ENCODE data around the gene TSPEAR.
A peak's percentile ranks its signal among the peaks of the same experiment; 100 is the strongest.

TSPEAR gene

DNA sequence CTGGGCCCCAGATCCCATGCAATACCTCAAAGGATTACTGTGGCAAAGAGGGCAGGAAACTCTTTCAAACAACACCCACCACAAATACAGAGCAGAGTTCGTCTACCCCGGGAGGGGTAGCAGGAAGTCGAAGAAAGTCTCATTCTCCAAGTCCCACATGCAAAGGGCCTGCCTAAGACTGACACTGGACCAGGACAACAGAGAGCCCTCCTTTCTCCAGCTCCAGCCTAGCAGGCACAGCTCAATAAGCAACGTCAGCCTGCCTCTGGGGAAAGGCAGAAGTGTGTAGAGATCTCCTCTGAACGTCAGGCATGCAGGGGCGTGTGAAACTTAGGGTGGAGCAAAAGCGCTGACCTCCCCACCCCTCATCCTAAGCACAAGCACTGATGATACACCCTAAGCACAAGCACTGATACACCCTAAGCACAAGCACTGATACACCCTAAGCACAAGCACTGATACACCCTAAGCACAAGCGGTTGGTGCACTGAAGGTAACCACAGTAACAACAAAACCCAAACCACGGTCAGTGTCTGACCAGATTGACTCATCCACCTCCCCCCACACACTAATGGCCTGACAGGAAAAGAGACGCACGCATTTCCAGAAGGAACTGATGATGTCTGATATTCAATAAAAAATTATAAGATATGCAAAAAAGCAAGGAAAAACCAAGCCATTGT is 52.3 kb downstream of the TSPEAR start:
- DNase-seq (ENCODE audit: low read depth) = peak; percentile 69
- TF ChIP-seq, protein P1, sequence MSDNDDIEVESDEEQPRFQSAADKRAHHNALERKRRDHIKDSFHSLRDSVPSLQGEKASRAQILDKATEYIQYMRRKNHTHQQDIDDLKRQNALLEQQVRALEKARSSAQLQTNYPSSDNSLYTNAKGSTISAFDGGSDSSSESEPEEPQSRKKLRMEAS (IDR thresholded peaks at IDR 0.05; ENCODE audit: low read depth, low read length) = no peak
- no peak for TF ChIP-seq MYC (IDR thresholded peaks at IDR 0.05; ENCODE audit: low read depth, low read length)
- TF ChIP-seq, protein P2, sequence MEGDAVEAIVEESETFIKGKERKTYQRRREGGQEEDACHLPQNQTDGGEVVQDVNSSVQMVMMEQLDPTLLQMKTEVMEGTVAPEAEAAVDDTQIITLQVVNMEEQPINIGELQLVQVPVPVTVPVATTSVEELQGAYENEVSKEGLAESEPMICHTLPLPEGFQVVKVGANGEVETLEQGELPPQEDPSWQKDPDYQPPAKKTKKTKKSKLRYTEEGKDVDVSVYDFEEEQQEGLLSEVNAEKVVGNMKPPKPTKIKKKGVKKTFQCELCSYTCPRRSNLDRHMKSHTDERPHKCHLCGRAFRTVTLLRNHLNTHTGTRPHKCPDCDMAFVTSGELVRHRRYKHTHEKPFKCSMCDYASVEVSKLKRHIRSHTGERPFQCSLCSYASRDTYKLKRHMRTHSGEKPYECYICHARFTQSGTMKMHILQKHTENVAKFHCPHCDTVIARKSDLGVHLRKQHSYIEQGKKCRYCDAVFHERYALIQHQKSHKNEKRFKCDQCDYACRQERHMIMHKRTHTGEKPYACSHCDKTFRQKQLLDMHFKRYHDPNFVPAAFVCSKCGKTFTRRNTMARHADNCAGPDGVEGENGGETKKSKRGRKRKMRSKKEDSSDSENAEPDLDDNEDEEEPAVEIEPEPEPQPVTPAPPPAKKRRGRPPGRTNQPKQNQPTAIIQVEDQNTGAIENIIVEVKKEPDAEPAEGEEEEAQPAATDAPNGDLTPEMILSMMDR (IDR thresholded peaks at IDR 0.05; ENCODE audit: low read depth, low read length) = no peak
- no peak for TF ChIP-seq POLR2A (IDR thresholded peaks at IDR 0.05; ENCODE audit: extremely low read depth, insufficient read length)
- H3K4me3 ChIP-seq (ENCODE audit: low read depth, low read length) = no peak overlapping the region

DNA sequence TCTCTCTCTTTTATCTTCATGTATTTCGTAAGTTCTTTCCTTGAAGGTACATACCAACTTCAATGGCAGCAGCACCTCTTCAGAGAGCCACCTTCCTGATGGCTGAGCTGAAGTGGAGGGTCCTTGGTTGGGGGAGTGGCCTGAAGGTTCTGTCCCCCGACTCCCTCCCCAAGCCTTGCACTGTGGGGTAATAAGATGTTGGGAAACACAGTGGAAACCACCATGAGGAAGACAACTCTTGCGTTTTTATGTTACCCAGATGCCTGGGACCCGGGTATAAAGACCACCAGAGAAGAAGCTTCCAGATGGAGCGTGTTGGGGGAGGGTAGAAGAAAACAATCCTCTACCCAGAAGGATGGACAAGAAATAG is 52.8 kb downstream of the TSPEAR start:
- TF ChIP-seq POLR2A (IDR thresholded peaks at IDR 0.05; ENCODE audit: extremely low read depth, insufficient read length) = no peak
- TF ChIP-seq, protein P1 (IDR thresholded peaks at IDR 0.05; ENCODE audit: low read depth, low read length) = no peak
- TF ChIP-seq, protein P2 (IDR thresholded peaks at IDR 0.05; ENCODE audit: low read depth, low read length) = no peak
- peak; percentile 48 for DNase-seq (ENCODE audit: low read depth)
- H3K4me3 ChIP-seq (ENCODE audit: low read depth, low read length) = no peak overlapping the region

DNA sequence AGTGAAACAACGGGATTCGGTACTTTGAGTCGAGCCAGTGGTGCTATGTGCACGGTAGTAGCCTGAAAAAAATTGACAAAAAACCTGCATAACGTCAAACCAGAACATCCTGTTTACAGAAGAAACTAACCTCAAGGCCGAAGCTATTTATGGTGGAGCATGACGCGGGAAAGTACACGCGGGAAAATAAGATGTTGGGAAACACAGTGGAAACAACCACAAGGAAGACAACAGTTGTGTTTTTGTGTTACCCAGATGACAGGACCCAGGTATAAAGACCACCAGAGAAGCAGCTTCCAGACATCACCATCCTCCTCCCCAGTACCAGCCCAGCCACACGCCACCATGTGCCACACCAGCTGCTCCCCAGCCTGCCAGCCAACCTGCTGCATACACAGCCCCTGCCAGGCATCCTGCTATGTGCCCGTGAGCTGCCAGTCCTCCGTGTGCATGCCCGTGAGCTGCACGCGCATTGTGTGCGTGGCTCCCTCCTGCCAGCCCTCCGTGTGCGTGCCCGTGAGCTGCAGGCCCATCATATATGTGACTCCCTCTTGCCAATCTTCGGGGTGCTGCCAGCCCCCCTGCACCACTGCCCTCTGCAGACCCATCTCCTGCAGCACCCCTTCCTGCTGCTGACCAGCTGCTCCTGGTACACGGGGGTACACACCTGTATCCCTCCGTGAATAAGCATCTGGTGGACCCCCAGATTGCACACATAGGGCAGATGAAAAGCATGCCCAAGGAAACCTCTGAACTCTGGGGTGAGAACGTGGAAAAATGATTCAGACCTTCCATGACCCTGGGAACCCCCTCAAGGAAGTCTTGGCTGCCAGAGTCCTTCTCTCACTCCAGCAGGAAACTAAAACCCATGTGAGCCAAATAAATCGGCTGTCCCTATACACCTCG is 53.5 kb downstream of the TSPEAR start, which contains the start of gene KRTAP12-3:
Gene KRTAP12-3 (plus strand): TSS at position 298 of the 906 bp plus-strand sequence. CDS start 48 bp downstream, at position 346.
- no peak within 1 kb of the TSS for H3K4me3 ChIP-seq (ENCODE audit: low read depth, low read length)
- TF ChIP-seq MYC (IDR thresholded peaks at IDR 0.05; ENCODE audit: low read depth, low read length) (no peak), POLR2A (IDR thresholded peaks at IDR 0.05; ENCODE audit: extremely low read depth, insufficient read length) (no peak)
- TF ChIP-seq, protein P1 (IDR thresholded peaks at IDR 0.05; ENCODE audit: low read depth, low read length) = no peak
- TF ChIP-seq, protein P2 (IDR thresholded peaks at IDR 0.05; ENCODE audit: low read depth, low read length) = no peak
- no peak for DNase-seq (ENCODE audit: low read depth)

DNA sequence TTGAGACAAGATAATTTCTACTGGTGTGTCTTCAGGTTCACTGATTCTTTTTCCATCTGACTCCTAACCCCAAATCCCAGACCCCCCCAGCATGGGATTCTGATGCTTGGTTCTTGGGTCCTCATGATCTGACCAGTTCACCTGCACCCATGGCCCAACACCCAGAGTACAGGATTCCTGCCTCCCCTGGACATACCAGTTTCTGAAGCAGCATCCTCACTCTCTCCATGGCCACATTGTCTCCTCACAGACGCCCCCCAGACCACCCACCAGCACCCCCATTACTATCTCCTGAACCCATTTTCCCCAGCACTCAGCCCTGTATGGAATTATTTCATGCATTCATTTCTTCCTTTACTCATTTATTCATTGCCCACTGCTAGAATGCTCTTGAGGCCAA is 54.5 kb downstream of the TSPEAR start:
- DNase-seq (ENCODE audit: low read depth) = no peak
- no peak overlapping the region for H3K4me3 ChIP-seq (ENCODE audit: low read depth, low read length)
- TF ChIP-seq MYC (IDR thresholded peaks at IDR 0.05; ENCODE audit: low read depth, low read length) (no peak), POLR2A (IDR thresholded peaks at IDR 0.05; ENCODE audit: extremely low read depth, insufficient read length) (no peak)
- TF ChIP-seq, protein P1 (IDR thresholded peaks at IDR 0.05; ENCODE audit: low read depth, low read length) = no peak

DNA sequence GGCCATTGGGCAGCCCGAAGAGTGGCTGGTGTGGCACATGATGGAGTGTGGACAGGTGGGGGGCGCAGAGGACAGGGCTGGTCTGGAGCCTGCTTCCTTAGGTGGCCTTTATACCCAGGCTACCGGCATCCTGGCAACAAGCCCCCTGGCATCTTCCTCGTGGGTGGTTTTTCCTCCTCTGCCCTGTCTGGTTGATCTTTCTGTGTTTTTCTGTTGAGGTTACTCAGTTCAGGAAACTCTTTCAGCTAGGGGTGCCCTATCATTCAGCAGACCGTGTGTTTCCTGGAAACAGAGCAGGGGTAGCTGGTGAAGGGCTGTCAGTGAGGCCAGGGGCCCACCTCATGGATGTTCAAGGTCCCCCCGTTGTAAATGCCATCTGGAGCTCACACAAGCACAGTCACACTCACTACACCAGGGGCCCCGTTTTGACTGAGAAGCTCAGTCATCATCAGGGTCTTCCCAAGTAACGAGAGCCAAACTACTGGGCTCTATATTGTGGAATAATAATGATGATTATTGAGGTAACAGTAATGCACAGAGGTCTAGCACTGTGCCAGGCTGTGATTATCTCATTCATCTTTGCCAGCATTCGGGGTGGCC is 56.7 kb downstream of the TSPEAR start, which contains the start of gene KRTAP12-4:
Gene KRTAP12-4 (minus strand): TSS at position 84 of the 600 bp plus-strand sequence. CDS start 45 bp downstream, at position 39.
- no peak for DNase-seq (ENCODE audit: low read depth)
- H3K4me3 ChIP-seq (ENCODE audit: low read depth, low read length) = no peak within 1 kb of the TSS
- TF ChIP-seq POLR2A (IDR thresholded peaks at IDR 0.05; ENCODE audit: extremely low read depth, insufficient read length) = no peak
- TF ChIP-seq, protein P2 (IDR thresholded peaks at IDR 0.05; ENCODE audit: low read depth, low read length) = no peak
- TF ChIP-seq MYC (IDR thresholded peaks at IDR 0.05; ENCODE audit: low read depth, low read length) = no peak
- TF ChIP-seq, protein P1 (IDR thresholded peaks at IDR 0.05; ENCODE audit: low read depth, low read length) = no peak

All from NB4 (cell line).